KG1 (cell line): Measurements from ENCODE around the gene WDR91.
"Not testable (repeated sequence)": the region's sequence is repeated elsewhere in the genome, so short reads cannot be mapped to it uniquely, and the experiment has no call there.

Experiments
- DNase-seq: peaks from one replicate; lab custom pipeline; 2025; lab: John Stamatoyannopoulos, UW

The WDR91 gene

GRCh38 chr7:135179321-135179925 lies 31.9 kb downstream of the WDR91 start:
- DNase-seq: no peak

- DNase-seq: no peak
Observed at GRCh38 chr7:135178364-135178763, 33.0 kb downstream of the WDR91 start.

GRCh38 chr7:135177028-135177696 lies 34.2 kb downstream of the WDR91 start:
- DNase-seq: no peak

- no peak for DNase-seq
Observed at GRCh38 chr7:135175931-135176330, 35.4 kb downstream of the WDR91 start.

- DNase-seq: no peak
Observed at GRCh38 chr7:135174941-135175340, 36.4 kb downstream of the WDR91 start.

- not testable (repeated sequence) for DNase-seq
Observed at GRCh38 chr7:135173916-135174315, 37.4 kb downstream of the WDR91 start.

GRCh38 chr7:135171581-135172291 lies 39.6 kb downstream of the WDR91 start:
- DNase-seq: not testable (repeated sequence)

- not testable (repeated sequence) for DNase-seq
Observed at GRCh38 chr7:135170998-135171481, 40.3 kb downstream of the WDR91 start.

- DNase-seq: peak; percentile 29
Observed at GRCh38 chr7:135170274-135170997, 40.9 kb downstream of the WDR91 start, which contains the start of gene CYREN. CYREN (minus strand) TSS chr7:135170707; CDS start chr7:135168922, 1,785 bp downstream.

- DNase-seq: no peak
Observed at GRCh38 chr7:135169964-135170273, 41.4 kb downstream of the WDR91 start.

GRCh38 chr7:135169141-135169963 lies 42.0 kb downstream of the WDR91 start:
- no peak for DNase-seq

GRCh38 chr7:135168489-135169140 lies 42.7 kb downstream of the WDR91 start:
- no peak for DNase-seq

GRCh38 chr7:135168001-135168400 lies 43.3 kb downstream of the WDR91 start:
- no peak for DNase-seq

- DNase-seq: no peak
Observed at GRCh38 chr7:135167365-135167917, 43.9 kb downstream of the WDR91 start.

- DNase-seq: no peak
Observed at GRCh38 chr7:135166338-135166990, 44.9 kb downstream of the WDR91 start.

- DNase-seq: no peak
Observed at GRCh38 chr7:135165862-135166261, 45.5 kb downstream of the WDR91 start.

- DNase-seq: no peak
Observed at GRCh38 chr7:135164357-135165061, 46.8 kb downstream of the WDR91 start.

GRCh38 chr7:135162382-135163001 lies 48.8 kb downstream of the WDR91 start:
- DNase-seq: no peak

GRCh38 chr7:135161669-135162068 lies 49.7 kb downstream of the WDR91 start:
- no peak for DNase-seq
